IPS DF 4.7 (cell line): ENCODE results near the gene LY6G6D.

Experiments used
- DNase-seq: peaks from one replicate; pipeline ENCODE4 v3.0.0-alpha.2; 2013; ENCODE audit warnings: low spot score; ENCODE audit errors: extremely low read depth

LY6G6D gene

DNA sequence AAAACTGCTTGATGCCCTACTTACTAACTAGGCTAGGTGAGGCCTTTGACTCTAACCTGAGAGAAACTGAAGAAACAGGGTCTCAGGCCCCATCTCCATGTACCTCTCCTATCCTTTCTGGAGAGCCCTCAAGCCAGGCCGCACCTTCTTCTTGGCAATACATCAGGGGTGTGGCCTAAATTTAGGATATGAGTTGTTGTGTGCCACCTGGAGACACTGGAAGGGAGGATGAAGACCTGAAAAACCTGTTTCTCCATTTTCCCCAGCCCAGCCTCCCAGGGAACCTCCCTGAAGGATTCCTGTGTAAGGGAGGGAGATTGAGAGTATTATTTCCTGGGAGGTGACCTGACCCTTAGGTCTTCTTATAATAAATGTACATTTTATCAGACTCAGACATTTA, 3.1 kb downstream of the LY6G6D start:
- DNase-seq: no peak

DNA sequence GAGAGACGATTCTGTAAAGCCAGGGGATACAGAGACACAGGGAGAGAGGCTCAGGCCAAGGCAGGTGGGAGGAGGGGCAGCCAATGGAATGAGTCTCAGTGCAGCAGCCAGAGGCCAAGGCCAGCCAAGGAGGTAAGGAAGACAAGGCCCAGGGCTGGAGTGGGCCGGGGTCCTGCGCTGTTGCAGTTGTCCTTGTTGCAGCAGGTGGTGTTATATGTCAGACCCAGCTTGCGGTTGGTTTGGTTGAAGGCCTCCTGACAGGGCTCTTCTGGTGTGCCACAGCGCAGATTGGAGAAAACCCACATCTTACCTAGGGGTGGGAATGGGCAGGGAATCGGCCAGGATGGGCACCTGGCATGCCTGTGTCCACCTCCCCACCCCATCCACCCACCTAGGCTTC, 3.9 kb downstream of the LY6G6D start:
- DNase-seq: no peak

DNA sequence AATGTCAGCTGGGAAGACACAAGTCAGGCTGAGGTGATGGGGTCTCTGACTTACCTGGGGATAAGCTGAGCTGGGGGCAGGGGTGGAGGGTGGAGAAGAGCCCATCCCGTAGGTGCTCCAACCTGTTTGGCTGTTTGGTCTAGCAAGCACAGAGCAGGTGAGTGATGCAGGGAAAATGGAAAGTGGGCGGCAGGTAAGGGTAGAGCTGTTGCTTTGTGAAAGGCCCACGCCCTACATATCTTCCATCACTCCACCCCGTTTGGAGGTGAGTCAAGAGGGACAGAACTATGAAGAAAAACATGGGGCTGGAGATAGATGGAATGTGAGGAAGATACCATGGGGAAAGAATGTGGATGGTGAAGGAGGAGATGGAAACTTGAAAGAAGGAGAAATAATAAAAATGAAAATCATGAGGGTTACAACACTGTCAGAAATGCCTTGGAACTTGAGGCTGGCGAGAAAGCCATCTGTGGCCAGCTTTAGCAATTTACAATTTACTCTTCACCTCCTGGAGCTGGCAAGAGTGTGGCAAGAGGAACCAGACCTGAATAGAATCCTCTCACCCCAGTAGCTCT, 5.1 kb downstream of the LY6G6D start:
- DNase-seq: no peak

DNA sequence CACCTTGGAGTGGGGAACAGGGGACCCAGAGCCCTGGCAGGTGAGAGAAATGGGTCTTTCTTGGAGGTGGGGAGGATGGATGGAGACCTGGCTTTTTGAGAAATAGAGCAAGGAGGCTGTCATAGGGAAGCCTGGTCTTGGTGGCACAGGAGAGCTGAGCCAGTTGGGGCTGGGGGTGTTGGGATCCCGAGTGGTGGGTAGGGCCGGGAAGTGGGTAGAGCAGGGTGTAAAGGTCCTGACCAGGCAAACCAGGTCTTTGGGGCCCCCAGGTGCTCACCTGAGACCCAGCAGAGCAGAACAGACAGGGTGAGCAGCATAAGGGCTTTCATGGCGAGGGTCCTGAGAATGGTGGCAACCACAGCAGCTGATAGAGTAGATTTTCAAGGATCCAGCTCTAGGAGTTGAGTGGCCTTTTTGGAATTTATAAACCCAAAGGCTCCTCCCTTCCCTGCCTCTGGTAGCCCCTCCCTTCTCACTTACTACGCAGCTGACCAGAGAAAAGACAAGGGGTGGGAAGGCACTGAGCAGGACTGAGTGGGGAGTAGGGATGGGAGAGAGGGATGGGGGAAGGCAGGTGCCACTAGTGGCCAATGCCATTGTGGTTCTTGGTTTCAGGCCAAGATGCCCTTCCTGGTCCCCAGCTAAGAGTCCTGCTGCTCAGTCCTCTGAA, 6.3 kb downstream of the LY6G6D start, which contains the start of gene LY6G6C:
Gene LY6G6C, minus strand, starts transcription at position 396 of the 670 bp plus-strand sequence. Its CDS starts 67 bp downstream, at position 329.
- no peak for DNase-seq

DNA sequence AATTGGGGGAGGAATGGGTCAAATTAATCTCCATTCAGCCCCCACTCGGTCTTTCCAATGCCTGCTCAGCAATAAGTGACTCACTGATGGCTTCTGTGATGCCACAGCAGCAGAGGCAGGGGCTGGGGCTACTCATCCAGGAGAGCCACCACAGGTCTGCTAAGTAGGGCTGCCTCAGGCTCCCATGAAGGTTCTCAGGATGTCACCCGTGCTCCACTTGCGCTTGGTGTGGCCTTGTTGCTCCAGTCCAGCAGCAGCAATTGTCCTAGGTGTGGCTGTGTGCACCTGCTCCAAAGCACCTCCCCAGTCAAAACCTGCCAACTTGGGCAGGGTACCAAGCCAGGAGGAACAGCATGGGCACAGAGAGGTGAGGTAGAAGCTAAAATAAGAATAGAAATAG, 7.0 kb downstream of the LY6G6D start:
- DNase-seq: no peak

DNA sequence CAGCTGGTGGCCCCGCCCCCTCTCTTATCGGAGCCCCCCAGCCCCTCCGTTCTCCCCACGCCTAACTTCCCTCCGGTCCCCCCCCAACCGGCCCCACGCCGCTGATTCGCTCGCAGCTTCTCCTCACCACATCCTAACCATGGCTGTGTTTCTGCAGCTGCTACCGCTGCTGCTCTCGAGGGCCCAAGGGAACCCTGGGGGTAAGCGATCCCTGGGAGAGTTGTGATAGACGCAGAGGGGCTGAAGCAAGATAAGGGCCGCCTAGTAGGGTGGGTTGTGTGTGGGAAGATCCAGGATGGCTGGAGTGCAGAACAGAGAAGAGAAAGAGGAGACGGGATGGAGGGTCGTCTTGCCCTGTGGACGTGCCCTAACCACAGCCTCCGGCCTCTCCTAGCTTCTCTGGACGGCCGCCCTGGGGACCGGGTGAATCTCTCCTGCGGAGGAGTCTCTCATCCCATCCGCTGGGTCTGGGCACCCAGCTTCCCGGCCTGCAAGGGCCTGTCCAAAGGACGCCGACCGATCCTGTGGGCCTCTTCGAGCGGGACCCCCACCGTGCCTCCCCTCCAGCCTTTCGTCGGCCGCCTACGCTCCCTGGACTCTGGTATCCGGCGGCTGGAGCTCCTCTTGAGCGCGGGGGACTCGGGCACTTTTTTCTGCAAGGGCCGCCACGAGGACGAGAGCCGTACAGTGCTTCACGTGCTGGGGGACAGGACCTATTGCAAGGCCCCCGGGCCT, 8.3 kb downstream of the LY6G6D start, which contains the start of gene MPIG6B:
Gene MPIG6B, plus strand, starts transcription at position 129 of the 735 bp plus-strand sequence. Its CDS starts 11 bp downstream, at position 140.
- DNase-seq: no peak

DNA sequence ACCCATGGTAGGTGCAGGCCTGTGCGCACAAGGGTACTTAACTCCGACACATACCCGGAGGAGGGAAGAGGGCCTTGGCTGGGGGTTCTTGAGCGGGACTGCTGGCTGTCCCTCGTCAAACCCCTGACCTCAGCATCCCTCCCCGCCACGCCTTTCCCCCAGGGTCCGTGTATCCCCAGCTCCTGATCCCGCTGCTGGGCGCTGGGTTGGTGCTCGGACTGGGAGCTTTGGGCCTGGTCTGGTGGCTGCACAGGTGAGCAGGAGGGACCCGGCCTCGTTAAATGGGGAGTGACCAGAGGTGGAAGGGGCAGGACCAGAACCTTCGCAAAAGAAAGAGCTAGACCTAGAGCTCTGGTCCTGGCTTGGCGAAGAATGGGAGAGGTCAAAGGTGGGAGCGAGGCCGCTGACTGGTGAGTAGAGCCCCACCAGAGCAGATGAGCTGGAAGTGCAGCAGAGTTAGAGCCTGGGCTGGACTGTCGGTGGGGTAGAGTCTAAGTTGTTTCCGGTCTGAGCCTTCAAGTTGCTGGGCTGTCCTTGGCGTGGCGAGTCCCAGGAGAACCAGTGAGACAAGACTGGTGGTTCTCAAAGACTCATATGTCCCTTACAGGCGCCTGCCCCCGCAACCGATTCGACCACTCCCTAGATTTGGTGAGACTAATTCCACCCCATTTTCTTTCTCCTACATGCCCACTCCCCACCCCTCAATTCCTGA, 9.0 kb downstream of the LY6G6D start:
- no peak for DNase-seq

DNA sequence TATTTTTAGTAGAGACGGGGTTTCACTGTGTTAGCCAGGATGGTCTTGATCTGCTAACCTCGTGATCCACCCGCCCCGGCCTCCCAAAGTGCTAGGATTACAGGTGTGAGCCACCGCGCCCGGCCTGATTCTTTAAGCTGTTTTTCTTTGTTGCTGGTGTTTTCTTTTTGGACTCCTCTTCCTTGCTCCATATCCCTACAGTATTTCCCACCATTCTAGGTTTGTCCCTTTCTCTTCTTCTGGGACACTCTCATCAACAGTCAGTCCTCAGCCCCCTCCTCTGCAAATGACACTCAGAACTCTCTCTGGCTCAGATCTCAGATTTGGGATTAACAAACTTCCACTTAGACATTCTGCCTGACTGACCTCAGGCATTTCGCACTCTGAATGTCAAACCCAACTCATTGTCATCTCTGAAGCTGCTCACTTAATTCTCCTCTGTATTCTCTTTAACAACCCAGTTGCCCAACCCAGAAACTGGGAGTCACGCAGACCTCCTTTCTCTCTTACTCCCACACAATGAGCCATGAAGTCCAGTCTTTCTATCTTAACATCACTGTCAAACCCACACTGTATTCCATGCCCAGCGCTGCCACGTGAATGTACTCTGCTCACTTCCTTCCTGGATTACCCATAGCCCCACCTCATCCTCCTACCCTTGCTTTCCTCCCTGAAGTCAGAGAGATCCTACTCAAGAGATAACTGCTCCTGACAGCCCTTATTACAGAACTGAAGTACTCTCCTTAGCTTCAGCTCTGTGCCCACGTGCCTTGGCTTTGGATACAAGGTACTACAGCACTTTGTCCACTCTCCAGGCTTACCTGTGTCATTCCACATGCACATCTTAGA, 10.6 kb downstream of the LY6G6D start:
- no peak for DNase-seq

DNA sequence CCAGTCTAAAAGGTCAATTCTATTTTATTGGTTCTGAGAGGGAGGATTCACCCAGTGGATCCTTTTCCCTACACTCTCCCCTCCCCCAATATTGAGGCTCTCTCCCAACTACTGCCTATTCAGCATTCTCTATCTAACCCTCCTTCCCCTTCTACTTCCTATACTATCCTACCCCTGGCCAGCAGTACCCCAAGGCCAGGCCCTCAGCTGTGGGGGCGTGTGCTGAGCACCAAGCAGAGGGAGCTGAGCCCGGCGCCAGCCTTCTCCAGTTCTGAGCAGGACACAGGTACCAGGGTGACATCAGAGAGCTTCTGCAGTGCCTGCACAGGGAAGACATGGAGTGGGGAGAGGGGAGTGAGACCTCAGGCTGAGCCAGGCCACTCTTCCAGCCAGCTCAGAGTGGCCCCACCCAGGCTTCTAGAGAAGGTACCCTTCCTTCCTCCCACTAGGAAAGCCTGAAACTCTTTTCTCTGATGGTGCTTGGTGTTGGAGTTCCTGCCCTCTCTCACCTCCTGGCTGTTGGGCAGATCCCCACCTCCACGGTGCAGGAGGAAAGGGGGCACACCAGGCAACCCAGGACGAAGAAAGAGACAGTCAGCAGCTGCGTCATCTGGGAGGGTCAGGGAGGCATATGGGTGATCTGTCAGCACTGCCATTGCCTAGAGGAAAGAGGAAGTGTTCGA, 12.0 kb downstream of the LY6G6D start:
- no peak for DNase-seq

DNA sequence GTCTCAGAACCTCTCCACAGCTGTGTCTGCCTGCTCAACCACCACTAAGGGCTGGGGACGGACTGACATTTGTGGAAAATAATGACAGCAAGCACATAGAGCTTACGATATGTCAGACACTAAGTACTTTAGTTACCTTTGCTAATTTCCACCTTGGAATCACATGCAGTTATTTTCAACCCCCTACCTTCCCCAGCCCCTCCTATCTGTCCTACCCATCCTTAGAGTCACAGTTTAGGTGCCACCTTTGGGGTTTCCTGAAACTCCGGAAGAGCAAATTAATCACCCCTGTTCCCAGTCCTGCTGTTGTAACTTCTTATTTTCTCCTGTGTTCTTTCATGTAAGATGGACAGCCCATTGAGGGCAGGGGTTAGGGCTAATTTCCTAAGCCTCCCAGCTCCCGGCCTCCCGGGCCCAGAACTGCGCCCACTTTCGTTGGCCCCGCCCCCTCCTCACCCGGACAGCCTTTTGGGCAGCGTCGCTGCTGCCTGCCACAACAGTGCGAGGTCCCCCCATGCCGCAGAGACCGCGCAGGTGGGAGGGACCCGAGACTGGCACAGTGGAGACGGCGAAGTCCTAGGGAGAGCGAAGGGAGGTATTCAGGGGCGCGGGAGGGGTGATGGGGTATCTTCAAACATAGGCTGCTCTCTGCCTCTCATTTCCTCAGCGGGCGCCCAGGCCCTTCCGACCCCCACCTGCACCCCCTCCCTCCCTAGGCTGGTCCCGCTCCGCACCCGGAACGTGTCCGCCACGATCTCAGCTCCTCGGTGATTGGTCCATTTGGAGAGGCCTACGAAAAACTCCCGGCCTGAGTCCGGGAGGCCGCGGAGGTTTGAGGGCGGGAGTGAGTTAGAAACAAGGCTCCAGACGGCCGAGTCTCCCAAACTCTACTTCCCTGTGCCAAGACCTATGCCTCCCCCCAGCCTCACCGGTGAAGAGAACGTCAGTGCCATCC, 12.8 kb downstream of the LY6G6D start:
- DNase-seq: no peak

DNA sequence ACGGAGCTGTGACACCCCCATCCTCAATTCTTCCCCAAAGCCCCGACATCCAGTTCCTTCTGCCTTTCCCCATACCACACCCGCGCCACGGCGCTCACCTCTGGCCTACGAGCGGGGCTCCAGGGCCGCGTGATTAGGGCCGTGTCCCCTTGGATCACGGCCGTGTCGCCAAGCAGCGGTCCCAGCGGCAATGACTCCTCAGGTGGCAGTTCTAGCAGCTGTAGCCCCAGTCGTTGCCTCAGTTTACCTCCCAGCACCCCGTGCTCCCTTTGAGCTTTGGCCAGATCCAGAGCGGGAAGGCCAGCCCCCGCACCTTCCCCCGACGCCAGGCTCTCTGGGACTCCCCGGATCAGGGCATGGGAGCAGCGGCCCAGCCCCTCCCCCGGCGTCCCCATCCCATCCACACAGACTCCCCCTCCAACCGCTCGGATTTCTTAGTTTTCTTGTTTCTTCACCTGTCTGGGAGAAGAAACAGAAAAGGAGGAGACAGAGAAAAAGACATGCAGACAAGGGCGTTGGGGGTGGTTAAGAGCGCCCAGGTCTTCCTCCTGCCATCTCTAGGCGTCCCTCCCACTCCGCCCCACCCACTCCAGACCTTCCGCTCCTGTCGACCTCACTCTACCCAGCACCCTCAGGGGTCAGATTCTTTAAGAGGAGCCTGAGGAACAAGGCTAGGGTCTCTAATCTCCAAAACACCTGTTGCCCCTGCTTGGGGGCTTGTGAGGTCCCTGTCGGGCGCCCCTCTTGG, 13.8 kb downstream of the LY6G6D start, which contains the start of gene DDAH2:
Gene DDAH2, minus strand, starts transcription at position 533 of the 748 bp plus-strand sequence. Its CDS starts 138 bp downstream, at position 395.
- DNase-seq: no peak

DNA sequence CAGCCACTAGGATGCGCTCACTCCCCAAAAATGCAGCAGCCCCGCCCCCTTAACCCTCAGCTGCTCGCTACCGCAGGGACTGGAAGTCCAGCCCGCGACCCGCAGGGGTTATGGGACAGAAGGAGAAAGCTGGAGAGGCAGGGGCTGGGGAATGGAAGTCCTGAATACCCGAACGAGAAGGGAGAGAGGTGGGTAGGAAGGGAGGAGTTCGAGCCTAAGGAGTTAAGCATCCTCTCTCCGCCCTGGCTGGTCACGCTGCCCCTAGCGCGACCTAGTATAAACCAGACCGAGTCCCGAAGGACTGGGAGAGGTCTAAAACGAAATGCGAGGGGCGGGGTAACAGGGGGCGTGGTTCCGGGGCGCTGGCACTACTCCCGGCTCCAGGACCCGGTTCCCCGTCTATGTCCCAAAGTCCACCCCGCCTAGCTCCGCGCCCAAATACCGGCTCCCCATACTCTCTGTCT, 14.4 kb downstream of the LY6G6D start:
- DNase-seq: peak; percentile 71

DNA sequence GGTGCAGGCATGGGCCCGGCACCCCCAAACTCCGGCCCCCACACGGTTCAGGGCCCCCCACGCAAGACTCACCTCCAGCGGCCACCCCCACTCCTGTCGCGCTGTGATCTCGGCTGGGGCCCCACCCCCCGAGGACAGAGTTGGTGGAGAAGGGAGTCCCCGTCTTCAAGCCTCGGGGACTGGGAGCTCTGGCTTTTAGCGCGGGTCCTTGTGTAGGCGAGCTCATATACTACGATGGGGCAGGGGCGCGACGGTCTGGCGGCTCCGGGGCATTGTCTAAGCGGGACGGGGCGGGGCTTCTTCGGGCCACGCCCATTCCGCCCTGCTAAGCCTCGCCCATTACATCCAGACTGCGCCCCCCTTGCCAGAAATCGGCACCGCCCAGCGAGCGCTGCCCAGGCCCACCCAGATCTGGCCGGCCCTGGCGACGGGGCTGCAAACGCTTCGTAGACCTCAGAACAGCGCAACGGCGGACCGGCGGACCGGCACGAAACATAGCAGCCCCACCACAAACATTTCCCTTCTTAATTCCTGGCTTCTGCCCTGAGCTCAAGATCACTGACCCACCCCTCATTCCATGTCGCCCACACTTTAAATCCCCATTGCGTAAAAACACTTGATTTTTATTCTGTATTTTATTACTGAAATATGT, 15.0 kb downstream of the LY6G6D start:
- DNase-seq: peak; percentile 46

DNA sequence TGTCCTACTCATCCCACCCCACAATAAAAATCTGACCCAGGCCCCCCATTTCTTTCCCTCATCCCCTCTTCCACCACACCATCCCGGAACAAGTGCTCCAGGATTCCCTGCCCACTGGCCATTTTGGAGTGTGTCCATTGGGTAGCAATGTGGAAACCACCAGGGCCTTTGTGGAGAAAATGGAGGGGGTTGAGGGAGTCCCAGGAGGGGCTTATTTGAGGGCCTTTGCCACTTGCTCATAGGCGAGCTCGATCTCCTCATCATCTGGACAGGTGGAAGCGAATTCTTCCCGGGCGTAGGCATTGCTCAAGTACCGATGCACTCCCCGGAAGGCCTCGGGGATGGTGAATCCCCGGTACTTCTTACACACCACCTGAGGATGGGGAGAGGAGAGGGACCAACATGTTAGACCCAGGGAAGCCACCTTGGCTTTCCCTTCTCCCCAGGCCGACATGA, 15.5 kb downstream of the LY6G6D start:
- DNase-seq: no peak

DNA sequence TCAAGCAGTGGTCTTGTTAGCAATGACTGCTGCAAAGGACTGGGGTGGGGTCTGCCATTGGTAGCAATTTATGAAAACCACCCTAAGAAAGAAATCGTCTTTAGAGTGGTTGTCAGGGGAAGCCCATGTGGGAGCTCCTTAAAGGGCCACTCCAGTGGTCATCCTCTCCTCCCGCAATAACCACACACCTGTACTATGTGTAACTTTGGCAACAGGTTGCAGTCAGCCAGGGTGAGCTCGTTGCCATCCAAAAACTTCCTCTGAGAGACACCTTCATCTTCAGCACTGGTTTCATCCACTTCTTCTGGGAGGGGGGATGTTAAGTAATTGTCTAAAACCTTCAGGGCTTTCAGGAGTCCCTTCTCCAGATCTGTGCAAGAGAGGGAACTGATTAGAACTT, 16.9 kb downstream of the LY6G6D start:
- DNase-seq: no peak

DNA sequence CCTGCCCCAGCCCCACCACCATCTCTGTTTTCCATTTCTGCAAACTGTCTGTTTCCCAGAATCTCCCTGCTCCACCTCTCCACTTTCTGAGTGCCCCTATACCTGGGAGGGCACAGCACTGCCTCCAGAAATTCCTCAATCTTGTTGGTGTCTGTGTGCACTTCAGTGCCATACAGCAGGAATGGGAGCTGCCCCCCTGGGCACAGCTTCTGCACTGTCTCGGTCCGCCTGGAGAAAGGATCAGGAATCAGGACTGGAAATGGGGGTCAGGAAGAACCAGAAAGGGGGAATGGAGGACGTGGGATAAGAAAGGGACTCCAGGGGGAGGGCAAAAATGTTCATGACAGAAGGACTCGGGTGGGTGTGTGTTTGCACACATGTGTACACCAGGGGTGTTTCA, 18.6 kb downstream of the LY6G6D start:
- DNase-seq: no peak

DNA sequence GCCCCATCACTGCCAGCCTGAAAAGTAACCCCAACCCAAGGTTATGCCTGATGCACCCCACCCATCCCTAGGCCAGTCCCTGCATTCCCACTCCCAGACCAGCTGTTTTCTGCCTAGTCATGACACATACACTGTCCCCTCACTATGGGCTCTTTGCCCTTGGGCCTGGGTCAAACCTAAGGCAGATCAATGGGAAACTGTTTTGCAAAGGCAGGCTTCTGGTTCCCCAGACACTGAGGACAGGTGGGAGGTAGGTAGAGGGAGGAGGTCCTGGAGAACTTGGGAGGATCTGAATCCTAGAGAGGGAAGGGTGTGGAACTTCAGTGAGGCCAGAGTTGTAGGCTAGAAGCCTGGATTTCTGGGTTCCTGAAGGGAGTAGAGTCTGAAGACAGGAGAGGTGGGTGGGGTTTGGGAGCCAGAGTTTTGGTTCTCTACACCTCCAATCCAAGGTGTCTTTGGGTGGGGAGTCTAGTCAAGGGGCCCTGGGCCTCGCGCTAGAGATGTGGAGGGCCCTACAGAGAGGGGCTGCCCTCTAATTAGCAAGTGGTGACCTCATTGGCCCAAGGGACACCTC, 19.2 kb downstream of the LY6G6D start:
- no peak for DNase-seq
